MM.1S (cell line): ENCODE results near the gene YTHDF1.

Experiments used
- CTCF ChIP-seq: fragments of 300-600 bp; sonication (generic); IDR thresholded peaks from 2 replicates; pipeline ENCODE4 v1.5.1; 2016; ENCODE audit warnings: antibody characterized with exemption, low read length, mixed read lengths
- EZH2 ChIP-seq: fragments of 300-600 bp; sonication (generic); optimal IDR thresholded peaks from 2 replicates; pipeline ENCODE3; 2017; ENCODE audit warnings: low read depth, mild to moderate bottlenecking, antibody characterized with exemption, low read length, mixed read lengths
- EZH2phosphoT487 ChIP-seq: fragments of 300-600 bp; sonication (generic); IDR thresholded peaks from 2 replicates; pipeline ENCODE4 v1.6.1; 2018; ENCODE audit warnings: antibody characterized with exemption, low read length

GRCh38 chr20:63253065-63253437 lies 37.1 kb upstream of the YTHDF1 start:
- no peak for TF ChIP-seq EZH2
- TF ChIP-seq CTCF = no peak
- no peak for TF ChIP-seq EZH2phosphoT487
